ENCODE results near the gene DHRS2. TPM values are rescaled to one million over a fixed set of nuclear protein-coding genes. Genes with fewer than 3 reads are reported as not detected.
"Not testable (repeated sequence)": the region's sequence is repeated elsewhere in the genome, so short reads cannot be mapped to it uniquely, and the experiment has no call there.

The DHRS2 gene
- total and polyA plus RNA-seq, 2 donors (not counting 1 experiment from before 2014, with no cell fraction given), result not detected

DNA sequence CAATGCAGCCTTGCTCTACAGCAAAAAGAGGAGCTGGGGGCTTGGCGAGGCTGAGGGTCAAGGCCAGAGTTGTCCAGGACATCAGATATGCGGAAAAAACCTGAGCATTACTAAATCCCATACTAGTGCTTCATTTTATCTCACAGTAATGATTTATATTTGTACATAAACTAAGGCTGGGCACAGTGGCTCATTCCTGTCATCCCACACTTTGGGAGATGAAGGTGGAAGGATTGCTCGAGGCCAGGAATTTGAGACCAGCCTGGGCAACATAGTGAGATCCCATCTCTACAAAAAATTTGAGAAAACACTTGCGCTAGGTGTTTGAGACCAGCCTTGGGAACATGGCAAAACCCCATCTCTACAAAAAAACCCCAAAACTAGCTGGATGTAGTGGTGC, 46.0 kb upstream of the DHRS2 start:
- no peak overlapping the region for H2AFZ ChIP-seq (ENCODE audit: insufficient read depth, low read depth, low read length, poor library complexity, severe bottlenecking)
- CTCF ChIA-PET, result interaction anchor here (1.9 to 2.7 kb wide), 3 partner anchors 9 to 340 kb away, joined by 12 to 24 read pairs (median 21); no protein-coding TSS in a partner anchor
- H4K20me1 ChIP-seq (ENCODE audit: control insufficient read depth, insufficient read depth, low read length, poor library complexity, severe bottlenecking), result no peaks in the 10 kb centered on the region
- Mint-ChIP-seq H3K4me1 (peaks cover 3% of the 10 kb centered on the region), H3K27me3 (peaks cover 23% of the 10 kb centered on the region), H3K9me3 (ENCODE audit: insufficient read depth) (no peaks in the 10 kb centered on the region), H3K4me3 (no peak overlapping the region), H3K27ac (no peak overlapping the region)
- DNase-seq (no peak), ATAC-seq (ENCODE audit: low read depth) (no peak)
- H3K79me2 ChIP-seq (ENCODE audit: control insufficient read depth, insufficient read depth, low read length), result no peaks in the 10 kb centered on the region
- H3K9ac ChIP-seq (ENCODE audit: low read length), result no peak overlapping the region
- TF ChIP-seq, protein P1, sequence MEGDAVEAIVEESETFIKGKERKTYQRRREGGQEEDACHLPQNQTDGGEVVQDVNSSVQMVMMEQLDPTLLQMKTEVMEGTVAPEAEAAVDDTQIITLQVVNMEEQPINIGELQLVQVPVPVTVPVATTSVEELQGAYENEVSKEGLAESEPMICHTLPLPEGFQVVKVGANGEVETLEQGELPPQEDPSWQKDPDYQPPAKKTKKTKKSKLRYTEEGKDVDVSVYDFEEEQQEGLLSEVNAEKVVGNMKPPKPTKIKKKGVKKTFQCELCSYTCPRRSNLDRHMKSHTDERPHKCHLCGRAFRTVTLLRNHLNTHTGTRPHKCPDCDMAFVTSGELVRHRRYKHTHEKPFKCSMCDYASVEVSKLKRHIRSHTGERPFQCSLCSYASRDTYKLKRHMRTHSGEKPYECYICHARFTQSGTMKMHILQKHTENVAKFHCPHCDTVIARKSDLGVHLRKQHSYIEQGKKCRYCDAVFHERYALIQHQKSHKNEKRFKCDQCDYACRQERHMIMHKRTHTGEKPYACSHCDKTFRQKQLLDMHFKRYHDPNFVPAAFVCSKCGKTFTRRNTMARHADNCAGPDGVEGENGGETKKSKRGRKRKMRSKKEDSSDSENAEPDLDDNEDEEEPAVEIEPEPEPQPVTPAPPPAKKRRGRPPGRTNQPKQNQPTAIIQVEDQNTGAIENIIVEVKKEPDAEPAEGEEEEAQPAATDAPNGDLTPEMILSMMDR (IDR thresholded peaks at IDR 0.05), result no peak
- TF ChIP-seq EZH2 (IDR thresholded peaks at IDR 0.05; ENCODE audit: borderline replicate concordance, insufficient read depth, low read depth, low read length, poor library complexity, severe bottlenecking), result no peak
- no peak overlapping the region for H3K4me2 ChIP-seq (replicated peaks; ENCODE audit: low read depth, low read length, poor library complexity, severe bottlenecking)
- no peak overlapping the region for H3K27ac ChIP-seq (ENCODE audit: low read length in 2 of 2)
- POLR2A ChIA-PET, result no interaction called here
- WGBS (ENCODE audit: insufficient coverage), result 60% methylated on average over 1 of the region's 4 CpGs
- H3K36me3 ChIP-seq (replicated peaks in 1 of 2; ENCODE audit: control extremely low read depth in 1 of 2, control insufficient read depth in 1 of 2, extremely low read depth in 1 of 2, insufficient read depth in 2 of 2, low read length in 1 of 2), result no peaks in the 10 kb centered on the region
- H3K9me3 ChIP-seq (ENCODE audit: control extremely low read depth in 1 of 3, control insufficient read depth in 2 of 3, insufficient read depth in 1 of 3, low read length in 2 of 3), result no peaks in the 10 kb centered on the region
- no peaks in the 10 kb centered on the region for H3K27me3 ChIP-seq (replicated peaks in 1 of 4; ENCODE audit: control extremely low read depth in 1 of 4, control insufficient read depth in 3 of 4, insufficient read depth in 4 of 4, low read length in 3 of 4)
- H3K4me3 ChIP-seq (ENCODE audit: control extremely low read depth in 1 of 5, extremely low read depth in 1 of 5, insufficient read depth in 1 of 5, low read depth in 2 of 5, low read length in 4 of 5), result no peak overlapping the region
- intact Hi-C loops (cut with micrococcal nuclease), result no loop called here
- peaks cover 0 to 6% of the 10 kb centered on the region in 2 donors for H3K4me1 ChIP-seq (ENCODE audit: control insufficient read depth in 2 of 2, insufficient read depth in 2 of 2, low read length in 2 of 2)

DNA sequence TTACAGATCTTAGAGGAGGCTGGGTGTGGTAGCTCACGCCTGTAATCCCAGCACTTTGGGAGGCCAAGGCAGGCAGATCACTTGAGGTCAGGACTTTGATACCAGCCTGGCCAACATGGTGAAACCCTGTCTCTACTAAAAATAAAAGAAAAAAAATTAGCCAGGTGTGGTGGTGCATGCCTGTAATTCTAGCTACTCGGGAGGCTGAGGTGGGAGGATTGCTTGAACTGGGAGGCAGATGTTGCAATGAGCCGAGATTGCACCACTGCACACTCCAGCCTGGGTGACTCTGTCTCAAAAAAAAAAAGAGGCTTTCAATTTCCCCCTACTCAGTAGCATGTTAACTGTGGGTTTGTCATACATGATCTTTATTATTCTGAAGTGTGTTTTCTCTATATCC, 42.0 kb upstream of the DHRS2 start:
- H3K79me2 ChIP-seq (ENCODE audit: control insufficient read depth, insufficient read depth, low read length); H3K27me3 ChIP-seq (replicated peaks in 1 of 4; ENCODE audit: control extremely low read depth in 1 of 4, control insufficient read depth in 3 of 4, insufficient read depth in 4 of 4, low read length in 3 of 4); CTCF ChIA-PET; H3K4me3 ChIP-seq (ENCODE audit: control extremely low read depth in 1 of 5, extremely low read depth in 1 of 5, insufficient read depth in 1 of 5, low read depth in 2 of 5, low read length in 4 of 5); intact Hi-C loops (cut with micrococcal nuclease); H3K27ac Mint-ChIP-seq; H3K36me3 ChIP-seq (replicated peaks in 1 of 2; ENCODE audit: control extremely low read depth in 1 of 2, control insufficient read depth in 1 of 2, extremely low read depth in 1 of 2, insufficient read depth in 2 of 2, low read length in 1 of 2); ATAC-seq (ENCODE audit: low read depth); H4K20me1 ChIP-seq (ENCODE audit: control insufficient read depth, insufficient read depth, low read length, poor library complexity, severe bottlenecking); H3K27me3 Mint-ChIP-seq; H3K9me3 ChIP-seq (ENCODE audit: control extremely low read depth in 1 of 3, control insufficient read depth in 2 of 3, insufficient read depth in 1 of 3, low read length in 2 of 3); POLR2A ChIA-PET; H3K4me1 Mint-ChIP-seq; H3K4me2 ChIP-seq (replicated peaks; ENCODE audit: low read depth, low read length, poor library complexity, severe bottlenecking); DNase-seq; H2AFZ ChIP-seq (ENCODE audit: insufficient read depth, low read depth, low read length, poor library complexity, severe bottlenecking); H3K4me1 ChIP-seq (ENCODE audit: control insufficient read depth in 2 of 2, insufficient read depth in 2 of 2, low read length in 2 of 2); H3K4me3 Mint-ChIP-seq; H3K27ac ChIP-seq (ENCODE audit: low read length in 2 of 2); H3K9ac ChIP-seq (ENCODE audit: low read length); H3K9me3 Mint-ChIP-seq (ENCODE audit: insufficient read depth): not testable (repeated sequence)
- WGBS (ENCODE audit: insufficient coverage), result no CpG with 5 or more reads among the region's 3 CpGs
